Activated effector memory CD4-positive, alpha-beta T cell treated with Interleukin-2 at 50 U/mL for 16 hours (primary cell): ENCODE results near the gene CTTNBP2.

Experiments used
- DNase-seq: peaks from one replicate; pipeline ENCODE4 v3.0.0-alpha.2; 2020

The CTTNBP2 gene

DNA sequence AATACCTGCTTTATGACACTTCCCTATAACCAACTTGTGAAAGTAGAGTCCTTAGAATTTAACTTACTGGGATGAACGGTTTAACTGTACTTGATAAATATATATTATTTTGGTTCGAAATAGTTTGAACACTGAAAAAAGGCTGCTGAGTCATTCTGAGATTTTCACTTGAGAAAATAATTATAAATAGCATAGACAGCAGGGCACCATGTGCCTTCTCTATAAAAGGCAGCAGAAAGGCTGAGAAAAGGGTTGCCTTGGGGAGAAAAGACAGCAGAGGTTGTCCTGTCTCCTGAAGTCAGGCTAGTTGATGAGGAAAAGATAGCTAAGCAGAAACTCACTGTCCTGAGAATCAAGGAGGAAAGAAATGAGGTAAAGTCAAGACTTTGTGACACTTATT, 92.4 kb downstream of the CTTNBP2 start:
- no peak for DNase-seq

DNA sequence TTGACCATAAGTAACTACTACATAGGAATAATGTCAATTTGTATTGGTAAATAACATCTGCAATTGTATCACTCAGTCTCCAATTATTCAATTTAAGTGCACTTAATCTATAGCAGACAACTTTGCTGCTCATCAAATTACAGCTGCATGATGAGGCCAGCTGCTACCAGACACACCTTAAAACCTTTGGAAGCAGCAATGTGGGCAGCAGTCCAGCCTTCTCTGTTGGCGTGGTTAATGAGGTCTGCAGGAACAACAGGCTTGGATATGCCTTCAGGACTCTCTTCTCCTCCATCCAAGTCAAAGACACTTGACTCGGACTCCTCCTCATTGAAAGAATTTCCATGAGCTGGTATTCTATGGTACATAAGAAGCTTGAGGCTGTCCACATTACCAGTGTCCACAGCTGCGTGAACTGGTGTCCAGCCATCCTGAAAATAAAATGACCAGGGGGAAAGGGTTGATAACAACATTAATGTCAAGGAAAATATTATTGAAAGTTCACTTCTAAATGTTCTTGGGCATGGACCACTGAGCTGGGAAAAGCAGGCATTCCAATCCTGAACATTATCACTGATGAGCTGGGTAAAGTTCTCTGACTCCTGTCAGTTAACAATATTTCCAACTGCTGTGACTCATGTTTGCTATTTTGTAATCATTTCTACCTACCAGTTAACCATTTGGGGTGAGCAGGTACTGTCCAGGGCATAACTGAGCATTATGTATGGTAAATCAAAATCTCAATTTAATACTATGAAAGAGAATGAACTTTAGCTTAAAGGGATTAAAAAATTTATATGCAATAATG, 95.7 kb downstream of the CTTNBP2 start:
- DNase-seq: no peak

DNA sequence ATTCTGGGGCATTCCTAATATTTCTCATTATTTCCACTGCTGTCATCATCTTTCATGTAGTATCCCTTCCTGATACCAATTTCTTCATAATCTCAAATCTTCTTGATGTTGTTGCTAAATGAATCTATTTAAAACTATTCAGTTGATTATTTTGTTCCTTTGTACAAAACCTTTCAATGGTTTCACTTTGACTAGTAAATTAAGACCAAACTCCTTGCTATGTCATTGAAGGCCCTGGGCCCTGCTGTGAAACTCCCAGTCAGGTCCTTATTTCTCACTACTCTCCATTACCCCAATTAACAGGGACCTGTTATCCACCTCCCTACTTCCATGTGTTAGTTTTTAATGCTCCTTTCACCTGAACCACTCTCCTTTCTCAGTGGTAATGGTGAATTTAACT, 97.0 kb downstream of the CTTNBP2 start:
- DNase-seq: no peak

DNA sequence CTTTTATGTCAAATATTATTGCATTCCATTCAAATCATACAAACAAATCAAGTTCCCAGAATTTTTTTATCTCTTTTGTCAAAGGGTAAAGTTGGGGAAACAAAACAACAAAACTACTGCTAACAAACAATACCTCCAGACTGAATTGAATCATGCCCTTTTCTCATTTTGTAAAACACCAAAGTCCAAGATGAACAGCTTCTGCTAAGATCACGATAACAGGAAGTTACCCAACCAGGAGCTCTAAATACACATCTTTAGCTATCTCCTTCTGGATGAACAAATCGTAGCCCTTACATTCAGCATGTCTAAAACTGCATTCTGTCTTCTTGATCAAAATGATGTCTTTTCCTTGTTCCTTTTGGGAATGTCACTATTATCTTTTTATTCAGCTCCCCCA, 97.4 kb downstream of the CTTNBP2 start:
- no peak for DNase-seq

DNA sequence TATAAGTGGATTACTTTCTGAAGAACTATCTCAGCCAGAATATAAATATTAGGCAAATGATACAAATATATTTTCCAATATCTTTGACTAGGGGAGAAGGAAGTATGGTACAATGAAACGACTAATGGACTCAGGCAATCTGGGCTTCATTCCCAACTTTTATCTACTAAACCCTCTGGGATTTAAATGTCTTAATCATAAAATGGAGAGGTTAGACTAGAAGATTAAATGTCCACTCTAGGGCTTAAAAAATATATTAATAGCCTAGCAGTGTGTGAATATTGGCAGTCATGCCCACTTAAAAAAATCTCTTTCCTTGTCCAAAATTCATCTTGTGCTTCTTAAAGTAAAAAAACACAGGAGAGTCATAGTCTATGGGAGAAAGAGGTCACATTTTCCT, 98.3 kb downstream of the CTTNBP2 start:
- DNase-seq: no peak

DNA sequence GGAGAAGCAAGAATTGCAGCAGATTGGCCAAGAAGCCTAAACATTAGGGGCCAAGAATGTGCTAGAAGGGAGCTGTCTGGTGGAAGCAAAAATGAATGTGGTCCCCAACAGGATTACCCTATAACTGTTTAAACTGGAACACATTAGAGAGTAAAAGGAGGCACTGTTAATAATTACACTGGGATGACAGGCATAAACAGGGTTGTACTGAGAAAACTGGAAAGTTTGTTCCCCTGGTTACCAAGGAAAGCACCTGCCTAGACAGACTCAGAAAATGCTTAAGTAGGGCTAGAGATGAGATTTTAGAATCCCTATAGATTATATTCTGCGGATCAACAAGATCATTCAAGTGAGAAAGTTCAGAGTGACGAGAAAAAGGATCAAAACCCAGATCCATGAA, 100.8 kb downstream of the CTTNBP2 start:
- no peak for DNase-seq

DNA sequence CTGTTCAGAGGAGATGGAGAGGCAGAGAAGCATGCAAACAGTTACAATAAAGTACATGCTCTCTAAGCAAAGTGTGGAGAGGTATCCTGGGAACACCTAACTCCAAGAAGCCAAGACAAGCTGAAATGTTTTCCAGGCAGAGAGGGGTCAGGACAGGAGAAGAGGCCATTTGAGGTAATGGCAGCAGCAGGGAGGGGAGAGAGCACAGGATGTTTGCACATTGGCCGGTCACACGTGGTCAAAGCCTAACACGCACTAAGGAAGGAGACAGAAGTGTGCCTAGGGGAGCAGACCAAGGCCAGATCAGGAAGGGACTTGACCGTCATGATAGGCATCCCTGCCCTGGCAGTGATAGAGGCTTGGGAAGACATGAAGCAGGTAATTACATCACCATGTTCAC, 101.5 kb downstream of the CTTNBP2 start:
- no peak for DNase-seq

DNA sequence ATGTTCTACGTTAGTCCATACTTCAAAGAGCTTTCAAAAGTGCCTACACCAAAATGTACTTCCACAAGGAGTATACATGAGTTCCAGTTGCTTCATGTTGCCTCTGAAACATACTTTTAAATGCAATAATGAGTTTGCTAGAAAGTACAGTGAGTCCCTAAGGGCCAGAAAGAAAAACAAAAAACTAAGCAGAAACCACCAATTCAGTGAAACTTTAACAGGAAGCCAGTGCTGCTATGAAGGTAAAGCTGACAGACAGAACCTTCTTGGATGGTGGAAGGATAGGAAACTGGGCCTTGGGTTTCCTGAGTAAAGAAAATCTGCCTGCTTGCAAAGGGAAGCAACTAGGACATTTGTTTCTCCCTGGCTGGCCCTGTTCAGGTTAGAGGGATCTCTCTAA, 104.2 kb downstream of the CTTNBP2 start:
- DNase-seq: no peak

DNA sequence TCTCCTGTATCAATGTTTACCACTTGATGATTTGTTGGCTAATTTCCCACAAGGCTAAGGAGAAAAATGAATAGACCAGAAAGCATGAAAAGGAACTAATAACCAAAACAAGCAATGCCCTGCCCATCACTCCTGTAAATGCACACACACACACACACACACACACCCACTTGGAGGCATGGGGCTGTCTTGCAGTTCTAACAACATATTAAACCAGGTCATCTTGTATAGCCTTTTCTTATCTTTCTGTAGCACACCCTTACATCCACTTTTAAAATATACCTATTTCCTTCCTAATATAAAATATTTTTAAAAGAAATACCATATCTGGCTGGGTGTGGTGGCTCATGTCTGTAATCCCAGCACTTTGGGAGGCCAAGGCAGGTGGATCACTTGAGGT, 105.3 kb downstream of the CTTNBP2 start:
- DNase-seq: no peak

DNA sequence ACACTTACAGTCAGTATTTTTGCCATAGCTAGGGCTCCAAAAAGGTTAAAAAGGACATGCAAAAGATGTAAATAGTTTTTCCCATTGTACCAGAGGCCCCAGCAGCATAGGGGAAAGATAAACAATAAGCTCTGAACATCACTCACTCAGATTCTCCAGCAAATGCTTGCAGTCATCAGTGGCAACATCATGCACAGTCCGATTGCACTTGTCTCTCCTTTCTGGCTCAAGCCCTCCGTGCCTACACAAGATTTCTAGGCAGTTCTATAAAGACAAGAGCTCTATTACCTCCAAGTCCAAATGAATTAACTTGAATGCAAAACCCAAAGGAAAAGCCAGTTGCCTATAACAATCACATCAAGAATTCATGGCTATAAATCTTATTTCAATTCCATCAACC, 106.3 kb downstream of the CTTNBP2 start:
- DNase-seq: no peak

DNA sequence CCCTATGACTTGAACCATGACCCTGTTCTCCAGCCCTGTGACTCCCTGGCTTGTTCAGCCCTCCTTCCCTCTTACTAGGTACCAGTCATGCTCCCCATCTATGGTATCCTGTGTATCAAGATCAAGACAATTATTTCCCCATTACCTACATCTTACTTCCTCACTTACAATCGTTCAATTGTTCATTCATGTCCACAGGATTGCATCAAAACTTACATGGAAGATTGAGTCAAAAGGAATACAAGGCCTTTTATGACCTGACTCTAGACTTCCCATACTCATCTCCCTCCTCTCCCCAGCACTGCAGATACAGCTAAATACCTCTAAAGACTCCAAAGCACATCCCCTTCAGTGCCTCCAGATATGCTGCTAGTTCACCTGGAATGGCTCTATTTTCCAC, 109.2 kb downstream of the CTTNBP2 start:
- no peak for DNase-seq

DNA sequence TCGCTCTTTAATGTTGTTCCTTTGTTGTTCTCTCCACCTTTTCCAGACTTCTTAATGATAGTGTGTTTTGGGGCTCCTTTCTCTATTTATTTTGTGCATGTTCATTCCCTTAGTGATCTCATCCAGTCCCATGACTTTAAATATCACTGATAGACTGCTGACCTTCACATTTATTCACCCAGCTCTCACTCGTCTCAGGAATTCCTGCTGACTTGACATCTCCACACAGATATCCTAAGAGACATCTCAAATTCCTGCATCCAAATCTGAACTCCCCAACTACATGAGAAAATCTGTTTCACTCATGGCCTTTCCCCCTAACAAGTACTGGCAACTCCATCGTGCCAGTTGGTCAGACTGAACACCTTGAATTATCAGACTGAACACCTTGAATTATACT, 111.2 kb downstream of the CTTNBP2 start:
- no peak for DNase-seq

DNA sequence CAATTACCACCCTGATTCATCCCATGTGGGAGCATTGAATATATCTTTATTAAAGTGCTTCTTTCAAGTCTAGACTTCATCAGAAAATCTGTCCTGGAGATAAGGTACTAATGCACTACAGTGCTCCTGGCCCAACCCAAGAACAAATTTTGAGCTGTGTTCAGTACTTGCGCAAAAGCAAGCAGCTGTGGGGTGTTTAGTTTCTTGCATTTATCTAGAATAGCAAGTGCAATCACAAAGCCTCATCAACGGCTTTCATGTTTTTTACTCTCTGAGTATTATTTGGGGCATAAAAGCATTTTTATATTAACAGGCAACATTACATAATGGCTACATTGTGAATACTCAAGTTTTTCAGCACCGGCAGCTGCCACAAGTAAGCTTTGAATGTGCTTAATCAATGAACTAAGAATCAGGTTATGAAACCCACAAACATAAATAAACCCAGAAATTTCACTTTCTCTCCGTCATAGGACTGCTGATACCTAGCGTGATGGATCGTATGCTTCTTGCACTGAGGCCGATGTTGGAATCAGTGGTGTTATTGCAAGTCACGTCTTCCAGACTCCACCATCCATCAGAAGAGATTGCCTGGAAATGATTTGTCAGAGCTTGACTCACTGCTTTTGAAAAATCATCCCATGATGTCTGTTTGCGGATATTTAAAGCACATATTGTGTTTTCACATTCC, 113.1 kb downstream of the CTTNBP2 start:
- no peak for DNase-seq

DNA sequence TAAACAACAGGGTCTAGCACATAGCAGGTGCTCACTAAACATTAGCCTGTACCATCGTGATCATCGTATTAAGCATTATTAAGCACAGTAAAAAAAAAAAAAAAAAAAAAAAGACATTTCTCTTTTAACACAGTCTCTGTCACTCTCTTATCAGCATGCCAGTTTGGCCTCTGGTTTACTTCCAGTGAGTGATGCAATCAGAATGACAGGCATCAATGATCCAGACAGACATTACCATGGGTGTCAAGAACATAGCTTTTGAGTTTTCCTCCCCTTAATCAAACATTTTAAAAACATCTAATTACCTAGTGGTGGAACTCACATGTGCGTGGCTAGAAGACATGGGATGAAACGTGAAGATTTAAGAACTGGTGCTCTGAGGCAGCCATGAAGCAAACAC, 115.8 kb downstream of the CTTNBP2 start:
- DNase-seq: no peak

DNA sequence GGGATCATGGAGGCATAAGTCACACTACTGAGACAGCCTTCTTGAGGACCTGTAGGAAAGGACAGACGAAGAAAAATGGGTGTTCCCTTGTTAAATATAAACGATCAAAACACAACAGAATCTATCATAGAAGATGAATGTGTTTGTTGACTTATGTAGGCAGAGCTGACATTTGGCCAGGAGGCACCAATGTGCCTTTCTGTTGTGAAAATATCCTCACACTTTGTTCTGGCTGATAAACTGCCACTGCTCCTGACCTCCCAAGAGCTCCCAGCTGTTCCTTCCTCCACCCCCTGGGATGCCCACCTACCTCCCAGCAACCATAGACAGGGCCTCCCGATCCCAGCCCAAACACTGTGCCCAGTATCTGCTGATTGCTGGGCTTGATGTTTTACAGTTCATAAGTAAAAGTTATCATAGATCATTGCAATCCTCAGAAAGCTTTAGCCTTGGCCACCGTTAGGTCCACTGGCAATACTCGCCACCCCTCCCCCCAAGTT, 116.6 kb downstream of the CTTNBP2 start:
- DNase-seq: no peak

DNA sequence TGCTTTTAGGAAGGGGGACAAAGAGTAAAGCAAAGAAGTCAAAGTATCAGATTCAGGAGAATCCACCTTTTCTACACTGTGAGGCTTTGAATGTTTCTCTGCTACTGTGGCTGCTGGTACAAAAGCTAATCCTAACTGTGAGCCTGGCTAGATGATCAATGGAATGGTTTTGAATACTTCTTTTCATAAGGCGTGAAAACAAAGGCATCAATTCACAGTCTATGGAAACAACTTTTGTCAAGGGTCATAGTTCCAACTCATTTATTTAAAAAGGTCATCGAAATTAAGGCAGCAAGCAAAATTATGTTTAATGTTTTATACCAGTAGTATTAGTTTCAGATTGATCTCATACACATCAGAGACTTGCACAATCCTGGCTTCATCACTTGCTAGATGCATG, 118.1 kb downstream of the CTTNBP2 start:
- no peak for DNase-seq

DNA sequence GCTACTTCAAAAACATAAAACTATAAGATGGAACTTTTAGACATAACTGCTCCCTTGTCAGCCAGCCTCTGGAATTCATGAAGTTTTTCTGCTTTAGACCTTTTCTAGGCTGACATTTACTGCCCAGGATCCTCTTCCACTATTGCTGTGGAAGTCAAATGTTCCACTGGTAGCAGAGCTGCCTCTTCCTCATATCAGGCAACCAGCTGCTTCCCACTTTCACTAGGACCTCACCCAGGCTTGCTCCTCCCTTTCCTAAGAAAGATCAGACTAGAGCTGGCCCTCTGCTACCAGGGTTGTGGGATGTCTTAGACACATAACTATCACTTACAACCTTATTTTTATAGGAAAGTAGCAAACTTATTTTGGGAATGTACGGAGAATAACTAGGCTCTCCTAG, 121.5 kb downstream of the CTTNBP2 start:
- no peak for DNase-seq

DNA sequence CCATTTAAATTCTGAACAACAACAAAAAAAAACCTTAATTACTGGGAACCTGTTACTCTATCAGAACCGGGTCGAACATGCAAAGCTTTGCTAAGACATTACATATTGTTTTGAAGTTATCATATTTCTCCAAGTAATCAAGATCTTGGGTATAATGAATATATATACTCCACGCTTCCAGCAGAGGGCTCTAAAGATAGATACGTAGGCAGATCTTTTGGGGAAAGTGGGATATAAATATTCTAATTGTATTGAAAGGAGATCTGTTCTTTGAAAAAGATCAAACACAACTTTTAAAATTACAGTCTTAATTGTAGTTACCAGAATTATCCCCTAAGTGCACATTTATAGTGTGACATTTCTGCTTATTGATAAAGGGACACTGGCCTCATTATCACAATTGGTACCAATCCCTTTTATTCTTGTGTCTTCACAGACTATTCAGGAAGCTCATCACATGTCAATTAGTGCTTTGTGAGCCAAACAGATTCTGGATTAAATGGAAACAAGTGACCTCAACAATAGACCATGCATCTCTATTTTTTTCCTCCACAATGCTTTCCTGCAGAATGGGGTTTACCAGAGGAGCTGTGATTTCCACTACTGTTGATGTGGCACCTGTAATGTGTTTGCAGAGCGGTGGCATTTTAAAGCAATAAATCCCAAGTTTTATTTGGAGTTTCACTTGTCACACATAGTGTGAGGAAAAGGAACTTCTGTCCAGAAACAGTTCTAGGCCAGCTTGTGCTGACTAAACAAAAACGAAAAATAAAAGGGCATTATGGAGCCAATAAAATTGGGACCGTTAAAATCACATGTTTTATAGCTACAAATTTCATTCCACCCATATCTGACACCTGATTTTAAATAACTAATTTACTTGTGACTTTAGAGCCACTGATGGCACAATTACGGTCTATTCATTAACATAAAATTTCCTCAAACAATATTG, 122.4 kb downstream of the CTTNBP2 start:
- no peak for DNase-seq

DNA sequence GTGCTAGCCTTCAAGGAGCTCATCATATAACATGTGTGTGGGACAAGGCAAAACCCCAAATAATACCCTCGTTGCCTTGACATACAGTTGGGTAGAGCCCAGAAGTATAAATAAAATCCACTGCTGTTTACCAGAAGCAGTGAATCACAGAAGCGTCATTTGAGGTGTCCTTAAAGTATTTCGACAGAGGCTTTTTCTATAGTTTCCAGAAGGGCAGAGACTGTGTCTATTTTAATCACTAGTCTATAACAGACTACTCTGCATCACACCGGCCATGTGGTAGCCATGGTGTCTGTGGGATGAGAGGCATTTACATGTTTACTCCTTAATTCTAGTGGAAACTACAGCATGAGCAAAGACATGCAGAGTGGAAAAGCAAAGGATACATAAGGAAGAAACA, 131.3 kb downstream of the CTTNBP2 start:
- DNase-seq: no peak

DNA sequence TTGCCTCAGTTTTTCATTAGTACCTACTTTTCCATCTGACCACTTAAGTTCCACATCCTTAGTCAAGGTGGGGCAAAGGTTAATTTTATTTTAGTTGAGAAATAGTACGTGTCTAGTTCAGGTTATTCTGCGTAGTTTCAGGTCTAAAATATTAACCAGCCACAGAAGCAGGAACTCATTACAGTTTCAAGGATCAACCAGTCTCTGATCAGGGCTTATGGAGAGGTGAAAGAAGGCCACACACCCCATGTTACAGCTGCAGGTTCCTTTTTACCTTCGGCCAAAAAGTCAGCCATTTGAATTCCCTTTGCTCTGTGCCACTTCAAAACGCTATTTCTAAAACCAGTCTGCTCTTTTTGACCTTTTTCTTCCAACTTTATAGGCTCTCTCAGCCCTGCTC, 134.2 kb downstream of the CTTNBP2 start:
- no peak for DNase-seq

DNA sequence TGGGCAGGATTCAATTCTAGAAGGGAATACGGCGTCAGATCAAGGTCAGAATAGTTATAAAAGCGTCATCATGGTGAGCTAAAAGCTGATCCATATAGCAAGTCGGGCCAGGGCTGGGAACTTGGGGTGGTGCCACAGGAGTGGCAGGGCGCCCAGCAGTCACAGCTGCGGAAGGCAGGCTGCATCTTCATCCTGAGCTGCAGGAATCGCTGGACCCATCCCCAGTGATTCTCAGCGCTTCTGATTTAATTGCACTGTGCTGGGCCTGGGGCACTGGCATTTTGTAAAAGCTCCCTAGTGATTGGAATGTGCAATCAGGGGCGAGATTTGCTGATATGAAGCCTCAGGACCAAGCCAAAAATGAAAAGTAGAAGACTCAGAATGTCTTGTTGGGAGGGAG, 135.3 kb downstream of the CTTNBP2 start:
- no peak for DNase-seq

DNA sequence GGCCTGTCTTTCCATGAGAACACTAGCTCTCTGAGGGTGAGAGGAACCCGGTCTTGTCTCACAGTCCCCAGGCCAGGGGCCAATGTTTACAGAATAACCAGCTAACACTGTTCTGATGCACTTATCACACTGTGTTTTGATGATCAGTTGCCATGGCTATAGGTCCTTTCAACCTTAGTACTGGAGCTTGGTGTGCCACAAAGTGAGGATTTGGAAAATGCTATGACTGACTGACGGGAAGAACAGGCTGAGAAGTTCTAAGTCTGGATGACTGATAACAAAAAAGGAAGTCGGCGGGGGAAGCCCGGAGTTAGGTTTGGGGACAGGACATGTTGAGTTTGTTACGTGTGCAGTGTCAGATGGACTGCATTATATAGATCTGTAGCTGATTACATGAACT, 141.8 kb downstream of the CTTNBP2 start:
- DNase-seq: no peak

DNA sequence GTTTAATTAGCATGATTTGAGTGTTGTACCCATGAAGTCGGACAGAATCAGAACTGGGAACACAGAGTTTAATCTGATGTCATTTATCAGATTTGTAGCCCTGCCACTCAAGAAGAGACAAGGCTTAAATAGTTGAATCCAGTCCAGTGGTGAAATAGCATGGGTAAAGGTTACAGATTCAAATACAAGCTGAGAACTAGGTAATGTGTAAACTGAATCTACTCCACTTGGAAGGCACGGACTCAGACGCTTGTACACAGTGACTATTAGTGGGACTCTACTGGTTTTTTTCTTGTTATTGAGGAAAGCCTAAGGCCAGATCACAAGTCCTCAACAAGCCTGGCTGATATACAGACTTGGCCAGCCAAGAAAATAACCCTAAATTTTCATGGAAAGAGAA, 142.9 kb downstream of the CTTNBP2 start:
- no peak for DNase-seq
